Transverse colon (tissue), 4 donors: Measurements from ENCODE around the gene KRT3. TPM values are rescaled to one million over a fixed set of nuclear protein-coding genes. Genes with fewer than 3 reads are reported as not detected.
"Not testable (repeated sequence)": the region's sequence is repeated elsewhere in the genome, so short reads cannot be mapped to it uniquely, and the experiment has no call there.

Source experiments
- DNase-seq: peaks from one replicate; pipeline ENCODE4 v3.0.0-alpha.2; 2019
- H3K27ac ChIP-seq, 4 donors: fragments of 200-600 bp; sonication (generic); 2 replicates each; pipeline ENCODE4 v1.5.1; 2016 to 2018; ENCODE audit warnings: inconsistent platforms in 4 of 4
- H3K27me3 ChIP-seq: fragments of 200-600 bp; sonication (generic); 2 replicates; pipeline ENCODE4 v1.5.1; 2017; ENCODE audit warnings: inconsistent platforms
- H3K36me3 ChIP-seq, 4 donors: fragments of 200-600 bp; sonication (generic); 2 replicates each; pipeline ENCODE4 v1.5.1; 2017 to 2019; ENCODE audit warnings: inconsistent platforms in 4 of 4
- H3K4me1 ChIP-seq, 4 donors: fragments of 200-600 bp; sonication (generic); 2 replicates each; pipeline ENCODE4 v1.5.1; 2017 to 2020; ENCODE audit warnings: inconsistent platforms in 4 of 4
- H3K4me3 ChIP-seq, 4 donors: fragments of 200-600 bp; sonication (generic); 1 replicate in 1 of 4; 2 replicates in 3 of 4; pipeline versions ENCODE4 v1.5.1 to v1.6.1; 2017 to 2019; ENCODE audit warnings: inconsistent platforms in 4 of 4
- H3K9me3 ChIP-seq, 2 donors: fragments of 200-600 bp; sonication (generic); 2 replicates each; pipeline ENCODE4 v1.5.1; 2017 to 2019; ENCODE audit warnings: inconsistent platforms in 2 of 2
- EP300 ChIP-seq: sonication (generic); formaldehyde crosslinking; IDR thresholded peaks from one replicate; pipeline ENCODE4 v1.6.1; 2017; ENCODE audit warnings: antibody characterized with exemption, low read depth
- POLR2A ChIP-seq: fragments of 450-650 bp; IDR thresholded peaks from one replicate; pipeline ENCODE4 v1.6.1; 2016; ENCODE audit warnings: antibody characterized with exemption, mild to moderate bottlenecking, moderate library complexity
- POLR2AphosphoS5 ChIP-seq, 3 donors: sonication (generic); formaldehyde crosslinking; IDR thresholded peaks; one replicate each; pipeline ENCODE4 v1.6.1; 2016; ENCODE audit warnings: antibody characterized with exemption in 3 of 3
- WGBS, 2 donors: methylation state at CpG; one replicate each; pipeline ENCODE4 v1.1.5; 2018; ENCODE audit warnings: low coverage in 1 of 2; 5-methylcytosine and 5-hydroxymethylcytosine counted together
- in situ Hi-C, 4 donors: fragments of 200-750 bp; cut with MboI; loops; one replicate each; pipeline versions ENCODE4 v1.15.0 to v1.15.1; 2017; ENCODE audit warnings: low sequenced_read_pairs in 3 of 4, low pct_ligation_motif_present in 1 of 4, low pct_unique_long_range_greater_than_20kb in 1 of 4
- intact Hi-C: fragments of 100-400 bp; cut with DNase I; formaldehyde crosslinking; loops from one replicate; pipeline ENCODE4 v1.15.1; 2023; ENCODE audit warnings: low total_unique reads
- total RNA-seq, 4 donors: library from RNA; depleted of rRNA; stranded (reverse); fragments of >200 nt; gene quantifications; one replicate each; pipeline ENCODE4 v1.1.0, GENCODE V29; 2016
- TF ChIP-seq, protein P1 (sequence below), 5 experiments: fragments of 200-600 bp in 3 of 5; fragments of 450-650 bp in 2 of 5; sonication (generic) in 3 of 5; IDR thresholded peaks; 1 replicate in 2 of 5; 2 replicates in 3 of 5; pipeline ENCODE4 v1.5.1; 2016 to 2017; ENCODE audit warnings: antibody characterized with exemption in 5 of 5, inconsistent platforms in 3 of 5, mild to moderate bottlenecking in 2 of 5, moderate library complexity in 1 of 5

KRT3 gene
- total RNA-seq, 4 donors from 2014 or later: not detected

DNA sequence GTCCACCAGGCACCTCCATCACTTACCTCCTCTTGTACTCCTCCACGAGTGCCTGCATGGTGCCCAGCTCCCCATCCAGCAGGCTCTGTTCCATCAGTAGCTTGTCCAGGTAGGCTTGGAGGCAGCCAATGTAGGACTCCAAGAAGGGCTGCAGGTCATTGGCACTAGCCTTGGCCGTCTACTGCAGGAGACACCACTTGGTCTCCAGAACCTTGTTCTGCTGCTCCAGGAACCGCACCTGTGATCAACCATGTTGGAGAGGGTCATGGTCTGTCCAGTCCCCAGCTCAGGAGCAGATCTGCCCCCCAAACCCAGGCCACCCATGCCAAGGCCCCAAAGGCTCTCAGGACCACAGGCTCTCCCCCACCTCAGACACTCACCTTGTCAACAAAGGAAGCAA, 42.6 kb downstream of the KRT3 start:
- in situ Hi-C loops: no loop called here
- WGBS, 2 donors: 40 to 82% methylated on average over 1 to 3 of the region's 3 CpGs

DNA sequence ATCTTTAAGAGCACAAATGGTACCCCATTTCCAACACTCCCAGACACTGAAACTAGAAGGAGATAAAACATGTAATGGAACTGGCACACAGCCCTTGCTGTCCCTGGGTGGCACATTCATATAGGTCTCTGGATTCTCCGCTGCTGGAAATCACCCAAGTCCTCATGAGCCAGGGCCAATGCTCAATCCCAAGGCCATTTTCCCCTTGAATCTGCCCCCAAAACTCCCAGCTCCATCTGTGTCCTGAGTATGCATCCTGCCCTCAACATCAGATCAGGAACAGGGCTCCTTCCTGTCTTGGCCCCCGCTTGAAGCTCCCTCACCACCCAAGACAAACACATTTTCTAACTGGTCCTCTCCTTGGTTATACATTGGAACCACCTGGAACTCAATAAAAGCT, 43.4 kb downstream of the KRT3 start:
- Histone ChIP-seq H3K27ac (no peak overlapping the region), H3K36me3 (no peaks in the 10 kb centered on the region), H3K4me1 (no peaks in the 10 kb centered on the region), H3K27me3 (peaks cover 1% of the 10 kb centered on the region), H3K9me3 (no peaks in the 10 kb centered on the region), H3K4me3 (no peak overlapping the region)
- in situ Hi-C loops: no loop called here
- no peak for DNase-seq
- TF ChIP-seq POLR2A (no peak), POLR2AphosphoS5 (IDR thresholded peaks at IDR 0.05) (no peak), EP300 (no peak)
- TF ChIP-seq, protein P1, sequence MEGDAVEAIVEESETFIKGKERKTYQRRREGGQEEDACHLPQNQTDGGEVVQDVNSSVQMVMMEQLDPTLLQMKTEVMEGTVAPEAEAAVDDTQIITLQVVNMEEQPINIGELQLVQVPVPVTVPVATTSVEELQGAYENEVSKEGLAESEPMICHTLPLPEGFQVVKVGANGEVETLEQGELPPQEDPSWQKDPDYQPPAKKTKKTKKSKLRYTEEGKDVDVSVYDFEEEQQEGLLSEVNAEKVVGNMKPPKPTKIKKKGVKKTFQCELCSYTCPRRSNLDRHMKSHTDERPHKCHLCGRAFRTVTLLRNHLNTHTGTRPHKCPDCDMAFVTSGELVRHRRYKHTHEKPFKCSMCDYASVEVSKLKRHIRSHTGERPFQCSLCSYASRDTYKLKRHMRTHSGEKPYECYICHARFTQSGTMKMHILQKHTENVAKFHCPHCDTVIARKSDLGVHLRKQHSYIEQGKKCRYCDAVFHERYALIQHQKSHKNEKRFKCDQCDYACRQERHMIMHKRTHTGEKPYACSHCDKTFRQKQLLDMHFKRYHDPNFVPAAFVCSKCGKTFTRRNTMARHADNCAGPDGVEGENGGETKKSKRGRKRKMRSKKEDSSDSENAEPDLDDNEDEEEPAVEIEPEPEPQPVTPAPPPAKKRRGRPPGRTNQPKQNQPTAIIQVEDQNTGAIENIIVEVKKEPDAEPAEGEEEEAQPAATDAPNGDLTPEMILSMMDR (IDR thresholded peaks at IDR 0.05): no peak
- 77% methylated on average over 2 of the region's 2 CpGs; no CpG with 5 or more reads in 1 of the 2 donors for WGBS, 2 donors
- intact Hi-C loops: no loop called here

More for the DNA sequence above, 42.6 kb downstream of the KRT3 start:
- intact Hi-C loops: no loop called here
- no peaks in the 10 kb centered on the region for H3K9me3 ChIP-seq
- peaks cover 9% of the 10 kb centered on the region for H3K27me3 ChIP-seq
- no peaks in the 10 kb centered on the region for H3K4me1 ChIP-seq
- no peak overlapping the region for H3K4me3 ChIP-seq
- H3K36me3 ChIP-seq: no peaks in the 10 kb centered on the region
- no peak for DNase-seq
- TF ChIP-seq EP300 (no peak), POLR2AphosphoS5 (IDR thresholded peaks at IDR 0.05) (no peak), POLR2A (no peak)
- TF ChIP-seq, protein P1 (IDR thresholded peaks at IDR 0.05): no peak
- H3K27ac ChIP-seq: no peak overlapping the region

DNA sequence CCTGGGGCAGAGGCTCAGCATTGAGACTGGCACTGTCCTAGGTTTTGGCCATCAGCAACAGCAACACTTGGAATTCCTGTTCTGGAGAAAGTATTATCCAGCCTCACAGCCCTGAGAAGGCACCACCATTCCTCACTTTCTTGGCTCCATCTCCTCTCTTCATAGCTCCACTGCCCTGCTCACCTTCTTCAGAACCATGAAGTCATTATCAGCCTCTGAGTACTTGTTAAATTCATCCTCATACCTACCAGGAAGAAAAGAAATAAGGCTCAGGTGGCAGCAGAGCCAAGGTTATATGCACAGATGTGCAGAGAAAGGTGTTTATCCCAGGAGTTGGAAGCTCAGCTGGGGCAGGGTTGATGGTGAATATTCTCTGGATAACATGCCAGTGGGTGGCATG, 44.1 kb downstream of the KRT3 start:
- Histone ChIP-seq H3K4me3 (no peak overlapping the region), H3K27me3 (no peaks in the 10 kb centered on the region), H3K4me1 (no peaks in the 10 kb centered on the region), H3K36me3 (no peaks in the 10 kb centered on the region), H3K9me3 (no peaks in the 10 kb centered on the region), H3K27ac (no peak overlapping the region)
- DNase-seq: no peak
- in situ Hi-C loops: no loop called here
- intact Hi-C loops: no loop called here
- TF ChIP-seq EP300 (no peak), POLR2A (no peak), POLR2AphosphoS5 (IDR thresholded peaks at IDR 0.05) (no peak)
- TF ChIP-seq, protein P1 (IDR thresholded peaks at IDR 0.05): no peak

DNA sequence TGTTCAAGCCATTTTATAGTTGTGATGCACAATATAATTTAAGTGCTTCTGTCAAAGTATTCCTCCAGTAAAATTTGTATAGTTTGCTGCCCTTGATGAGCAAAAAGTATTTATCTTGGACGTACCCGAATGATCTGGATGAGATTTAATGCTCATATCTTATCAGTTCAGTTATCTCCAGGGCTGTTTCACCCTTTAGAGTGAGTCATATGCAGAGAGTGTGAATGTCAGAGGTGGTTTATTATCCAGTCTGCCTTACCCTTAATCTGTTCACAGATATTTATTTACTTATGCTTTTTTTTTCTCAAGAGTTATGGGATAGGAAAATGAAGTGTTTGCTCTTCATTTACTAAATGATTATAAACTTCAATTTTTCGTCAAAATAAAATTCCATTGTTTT, 45.4 kb downstream of the KRT3 start:
- WGBS, 2 donors: 8 to 52% methylated on average over 3 of the region's 3 CpGs
- H3K4me3 ChIP-seq, H3K27ac ChIP-seq, H3K36me3 ChIP-seq, DNase-seq, intact Hi-C loops, H3K9me3 ChIP-seq, in situ Hi-C loops, H3K27me3 ChIP-seq, H3K4me1 ChIP-seq: not testable (repeated sequence)

DNA sequence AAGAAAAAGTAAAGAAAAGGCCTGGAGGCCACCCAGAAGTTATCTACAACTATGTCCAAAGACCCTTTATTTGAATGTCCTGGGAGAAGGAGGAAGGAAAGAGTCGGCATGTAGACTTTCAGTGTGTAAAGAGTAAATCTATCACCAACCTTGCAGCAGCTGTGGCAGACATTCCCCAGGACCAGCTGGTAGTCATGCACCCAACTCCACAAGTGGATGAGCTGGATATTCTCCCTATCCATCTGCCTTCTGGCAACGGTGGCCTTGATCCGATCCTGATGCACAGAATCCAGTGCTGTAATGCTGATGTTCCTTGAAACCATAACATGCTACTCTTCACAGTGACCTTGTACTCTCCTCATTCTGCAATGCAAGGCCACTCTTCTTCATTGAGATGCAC, 46.1 kb downstream of the KRT3 start:
- Histone ChIP-seq H3K27me3 (no peaks in the 10 kb centered on the region), H3K4me1 (no peaks in the 10 kb centered on the region), H3K36me3 (no peaks in the 10 kb centered on the region), H3K4me3 (no peak overlapping the region), H3K9me3 (no peaks in the 10 kb centered on the region), H3K27ac (no peak overlapping the region)
- DNase-seq: no peak
- TF ChIP-seq POLR2AphosphoS5 (IDR thresholded peaks at IDR 0.05) (no peak), POLR2A (no peak), EP300 (no peak)
- TF ChIP-seq, protein P1 (IDR thresholded peaks at IDR 0.05): no peak
- in situ Hi-C loops: no loop called here
- WGBS, 2 donors: 83% methylated on average over 3 of the region's 3 CpGs; no CpG with 5 or more reads in 1 of the 2 donors
- intact Hi-C loops: no loop called here
